ENCODE measurements around the gene TMEM191B.
"Not testable (repeated sequence)": the region's sequence is repeated elsewhere in the genome, so short reads cannot be mapped to it uniquely, and the experiment has no call there.

TMEM191B gene

GRCh38 chr22:18558939-18559338 lies 31.3 kb downstream of the TMEM191B start:
- DNase-seq, result not testable (repeated sequence)

DNA sequence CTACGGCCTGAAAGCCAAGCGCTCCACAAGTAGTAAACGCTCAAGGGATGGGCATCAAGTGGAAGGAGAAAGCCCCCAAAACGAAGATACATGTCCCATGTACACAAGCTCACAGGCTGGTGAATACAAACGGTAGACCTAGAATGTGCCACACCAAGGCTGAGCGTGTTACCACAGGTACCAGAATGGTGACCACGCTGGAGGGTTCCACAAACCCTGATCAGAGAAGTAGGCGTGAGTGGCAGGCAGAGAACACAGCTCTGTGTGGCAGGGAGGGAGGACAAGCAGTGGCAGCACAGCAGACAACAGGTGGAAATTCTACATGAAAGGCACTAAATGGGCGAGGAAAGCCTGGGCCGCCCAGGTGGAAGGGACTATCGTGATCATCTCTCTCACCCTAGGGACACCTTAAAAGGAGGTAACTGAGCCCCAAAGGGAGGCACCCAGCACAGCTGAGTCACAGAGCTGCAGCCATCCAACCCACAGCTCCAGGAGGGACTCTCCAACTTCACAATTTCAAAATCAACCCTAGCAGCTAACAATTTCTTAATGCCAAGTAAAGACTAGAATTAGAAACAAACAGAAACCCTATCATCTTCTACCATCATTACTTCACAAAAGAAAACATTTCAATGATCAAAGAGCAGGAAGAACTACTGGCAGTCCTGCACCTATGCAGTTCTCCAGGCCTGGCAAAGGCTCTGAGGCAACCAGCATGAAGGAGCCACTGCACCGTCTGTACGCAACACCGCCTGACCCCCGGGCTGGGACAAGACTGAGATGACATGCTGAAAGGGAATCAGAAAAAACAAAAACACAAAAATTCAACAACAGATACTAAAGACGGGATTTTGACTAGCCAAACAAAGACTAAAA lies 32.7 kb downstream of the TMEM191B start:
- DNase-seq, result not testable (repeated sequence)

- DNase-seq, result not testable (repeated sequence)
Observed at GRCh38 chr22:18570509-18571246, 43.1 kb downstream of the TMEM191B start.

DNA sequence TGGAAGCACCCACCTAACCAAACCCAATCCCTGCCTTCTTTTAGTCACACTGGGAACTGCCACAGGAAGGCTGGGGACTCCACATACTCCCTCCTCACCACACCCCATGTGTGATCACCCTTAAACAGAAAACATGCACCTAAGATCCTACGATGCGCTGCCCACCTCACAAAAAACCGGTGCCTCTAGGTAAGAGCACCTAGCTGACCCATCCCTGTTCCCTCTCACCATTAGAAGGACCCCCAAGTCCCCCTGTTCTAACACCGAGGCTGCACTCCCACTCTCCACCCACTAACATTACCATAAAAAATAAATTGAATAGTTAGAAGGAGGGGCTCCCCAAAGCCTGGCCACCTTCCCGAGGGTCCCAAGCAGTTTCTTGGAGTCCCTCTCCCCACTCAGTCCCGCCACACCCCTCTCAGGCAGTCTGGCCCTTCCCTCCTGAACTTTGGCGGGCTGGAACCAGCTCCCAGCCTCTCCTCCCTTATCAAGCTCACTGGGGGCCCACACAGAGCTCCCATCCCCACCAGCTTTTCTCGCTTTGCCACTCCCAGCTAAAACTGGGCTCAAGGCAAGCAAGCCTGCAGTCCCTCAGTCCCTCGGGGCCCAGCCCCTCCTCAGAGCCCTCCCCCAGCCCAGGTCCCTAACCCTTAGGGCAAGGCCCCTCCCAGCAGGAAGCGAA lies 46.0 kb downstream of the TMEM191B start:
- DNase-seq, result not testable (repeated sequence)

- not testable (repeated sequence) for DNase-seq
Observed at GRCh38 chr22:18574555-18574954, 47.0 kb downstream of the TMEM191B start.

DNA sequence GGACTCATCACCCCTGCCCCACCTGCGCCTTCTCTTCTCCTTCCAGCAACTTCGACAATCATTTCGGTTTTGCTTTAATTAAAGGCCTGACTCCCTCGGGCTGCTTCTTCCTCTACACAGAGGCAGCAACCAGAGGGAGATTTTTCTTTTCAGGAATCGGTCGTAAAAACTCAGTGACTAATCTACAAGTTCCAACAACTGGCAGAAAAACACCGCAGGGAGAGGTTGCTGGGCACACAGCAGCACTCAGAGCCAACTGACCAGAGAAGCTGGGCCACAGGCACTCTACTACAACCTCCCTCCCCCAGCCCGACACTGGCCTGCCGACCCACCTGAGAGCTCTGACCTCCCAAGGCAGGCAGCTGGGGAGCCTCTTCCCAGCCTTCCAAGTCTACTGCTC lies 48.1 kb downstream of the TMEM191B start:
- not testable (repeated sequence) for DNase-seq

- DNase-seq, result not testable (repeated sequence)
Observed at GRCh38 chr22:18577090-18577818, 49.7 kb downstream of the TMEM191B start.

DNA sequence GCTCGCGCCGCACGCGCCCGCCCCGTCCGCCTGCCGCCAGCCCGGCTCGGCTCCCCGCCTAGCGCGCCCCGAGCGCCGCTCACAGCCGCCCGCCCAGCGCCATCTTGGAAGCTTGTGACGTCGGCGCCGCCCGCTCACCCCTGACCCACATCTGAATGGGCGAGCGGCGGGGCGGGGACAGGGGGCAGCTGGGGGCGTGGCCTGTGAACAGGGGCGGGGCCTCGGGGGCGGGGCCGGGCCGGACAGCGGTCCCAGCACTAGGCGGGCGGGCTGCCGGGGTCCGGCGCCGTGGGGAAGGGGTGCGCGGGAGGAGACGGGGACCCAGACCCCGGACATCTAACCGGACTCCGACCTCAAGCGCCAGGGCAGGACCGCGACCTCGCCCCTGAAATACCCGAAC lies 50.2 kb downstream of the TMEM191B start:
- peak; percentile 16 for DNase-seq

Measured in activated naive CD4-positive, alpha-beta T cell treated with anti-CD3 and anti-CD28 coated beads, Interleukin-2, amount 50 U/mL, for 16 hours (primary cell).